ENCODE measurements around the gene OSBPL10. TPM values are rescaled to one million over a fixed set of nuclear protein-coding genes. Genes with fewer than 3 reads are reported as not detected.

OSBPL10 gene
- polyA plus RNA-seq, 1 experiment, result 11.2 TPM

DNA sequence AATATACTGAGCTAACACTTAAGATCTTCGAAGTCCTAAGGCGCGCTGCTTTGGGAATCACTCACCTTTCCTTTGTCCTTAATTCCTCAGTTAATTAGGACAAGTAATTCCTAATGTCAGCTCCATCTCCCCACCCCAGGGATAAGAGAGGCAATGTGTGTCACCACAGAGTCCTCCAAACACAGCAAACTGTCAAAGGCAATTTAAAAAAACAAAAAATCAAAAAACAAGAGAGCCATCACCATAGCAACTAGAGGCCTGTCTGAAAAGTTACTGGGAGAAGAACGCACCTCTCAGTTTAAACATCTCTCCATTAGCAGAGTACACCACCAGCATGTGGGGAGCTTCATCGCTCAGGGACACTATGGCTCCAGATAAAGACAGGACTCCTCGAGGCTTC, 101.7 kb downstream of the OSBPL10 start:
- ChIA-PET POLR2A (no interaction called here), CTCF (no interaction called here)
- DNase-seq (ENCODE audit: low read depth), result no peak
- TF ChIP-seq, protein P1, sequence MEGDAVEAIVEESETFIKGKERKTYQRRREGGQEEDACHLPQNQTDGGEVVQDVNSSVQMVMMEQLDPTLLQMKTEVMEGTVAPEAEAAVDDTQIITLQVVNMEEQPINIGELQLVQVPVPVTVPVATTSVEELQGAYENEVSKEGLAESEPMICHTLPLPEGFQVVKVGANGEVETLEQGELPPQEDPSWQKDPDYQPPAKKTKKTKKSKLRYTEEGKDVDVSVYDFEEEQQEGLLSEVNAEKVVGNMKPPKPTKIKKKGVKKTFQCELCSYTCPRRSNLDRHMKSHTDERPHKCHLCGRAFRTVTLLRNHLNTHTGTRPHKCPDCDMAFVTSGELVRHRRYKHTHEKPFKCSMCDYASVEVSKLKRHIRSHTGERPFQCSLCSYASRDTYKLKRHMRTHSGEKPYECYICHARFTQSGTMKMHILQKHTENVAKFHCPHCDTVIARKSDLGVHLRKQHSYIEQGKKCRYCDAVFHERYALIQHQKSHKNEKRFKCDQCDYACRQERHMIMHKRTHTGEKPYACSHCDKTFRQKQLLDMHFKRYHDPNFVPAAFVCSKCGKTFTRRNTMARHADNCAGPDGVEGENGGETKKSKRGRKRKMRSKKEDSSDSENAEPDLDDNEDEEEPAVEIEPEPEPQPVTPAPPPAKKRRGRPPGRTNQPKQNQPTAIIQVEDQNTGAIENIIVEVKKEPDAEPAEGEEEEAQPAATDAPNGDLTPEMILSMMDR (IDR thresholded peaks at IDR 0.05; ENCODE audit: insufficient read depth, low read depth, low read length), result no peak
- Histone ChIP-seq H3K27me3 (ENCODE audit: control insufficient read depth, insufficient read depth, low read length) (no peaks in the 10 kb centered on the region), H3K36me3 (ENCODE audit: control insufficient read depth, insufficient read depth, low read length) (no peaks in the 10 kb centered on the region), H3K4me3 (ENCODE audit: low read depth, low read length) (no peak overlapping the region)

DNA sequence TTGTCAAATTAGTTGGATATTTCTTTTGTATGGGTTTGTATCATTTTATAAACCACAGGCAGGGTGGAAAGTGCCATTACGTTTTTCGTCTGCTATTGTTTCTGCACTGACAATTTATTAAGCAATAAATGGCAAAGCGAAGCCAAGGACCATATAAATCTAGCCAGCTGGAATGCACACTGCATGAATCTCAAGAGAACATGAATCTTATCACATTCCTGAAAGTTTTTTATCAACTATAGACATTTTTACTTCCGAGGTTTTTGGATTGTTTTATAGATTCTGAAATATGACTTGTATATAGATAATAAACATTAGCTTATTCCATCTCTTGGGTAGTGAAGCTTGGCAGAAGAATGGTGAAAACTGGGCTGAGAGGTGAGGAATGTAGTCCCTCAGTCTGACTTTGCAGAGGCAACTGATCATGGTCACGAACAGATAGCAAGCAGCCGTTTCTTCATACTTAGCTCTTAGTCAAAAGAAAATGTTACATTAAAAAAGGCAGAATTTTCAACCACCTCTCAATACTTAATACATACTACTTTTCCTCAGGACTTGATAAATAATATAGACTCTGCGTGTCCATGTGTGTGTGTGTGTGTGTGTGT, 102.7 kb downstream of the OSBPL10 start:
- ChIA-PET POLR2A (no interaction called here), CTCF (no interaction called here)
- H3K36me3 ChIP-seq (ENCODE audit: control insufficient read depth, insufficient read depth, low read length), result no peaks in the 10 kb centered on the region
- no peaks in the 10 kb centered on the region for H3K27me3 ChIP-seq (ENCODE audit: control insufficient read depth, insufficient read depth, low read length)
- no peak overlapping the region for H3K4me3 ChIP-seq (ENCODE audit: low read depth, low read length)
- DNase-seq (ENCODE audit: low read depth), result peak; percentile 24
- TF ChIP-seq, protein P1 (IDR thresholded peaks at IDR 0.05; ENCODE audit: insufficient read depth, low read depth, low read length), result no peak

DNA sequence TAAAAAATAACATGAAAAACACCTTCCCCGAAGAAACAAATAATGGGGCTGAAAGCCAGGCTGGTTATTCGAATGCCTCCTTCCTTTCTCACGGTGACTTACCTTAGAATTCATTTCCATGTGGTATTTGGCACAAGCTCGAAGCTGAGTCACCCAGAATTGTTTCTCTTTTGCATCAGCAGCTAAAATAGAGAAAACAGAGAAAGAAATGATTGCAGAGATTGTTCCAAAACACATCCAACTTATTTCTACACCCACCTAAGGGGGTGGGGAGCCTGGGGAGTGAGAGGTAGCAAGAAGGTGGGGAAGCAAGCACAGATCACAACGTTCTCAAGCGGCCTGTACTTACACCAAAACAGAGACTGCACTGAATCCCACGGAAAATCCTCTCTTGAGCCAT, 104.7 kb downstream of the OSBPL10 start:
- ChIA-PET POLR2A (no interaction called here), CTCF (no interaction called here)
- Histone ChIP-seq H3K36me3 (ENCODE audit: control insufficient read depth, insufficient read depth, low read length) (no peaks in the 10 kb centered on the region), H3K4me3 (ENCODE audit: low read depth, low read length) (no peak overlapping the region), H3K27me3 (ENCODE audit: control insufficient read depth, insufficient read depth, low read length) (no peaks in the 10 kb centered on the region)
- TF ChIP-seq, protein P1 (IDR thresholded peaks at IDR 0.05; ENCODE audit: insufficient read depth, low read depth, low read length), result no peak
- DNase-seq (ENCODE audit: low read depth), result no peak

DNA sequence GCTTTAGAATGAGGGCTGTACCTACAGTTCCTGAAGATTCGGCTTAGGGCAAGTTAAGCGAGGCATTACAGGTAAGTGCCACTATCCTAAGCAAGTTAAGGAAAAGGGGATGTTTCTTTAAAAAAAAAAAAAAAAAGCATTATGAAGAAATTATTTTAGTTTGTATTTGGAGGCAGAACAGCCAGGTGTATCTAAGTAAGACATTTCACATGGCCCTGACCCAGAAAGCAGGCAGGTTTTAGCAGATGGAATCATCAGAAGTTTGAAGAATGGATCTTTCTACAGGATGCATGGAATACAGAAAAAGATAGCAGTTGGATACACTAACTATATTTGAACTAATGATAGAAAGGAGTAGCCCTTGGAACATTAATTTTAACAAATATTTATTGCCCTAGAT, 105.6 kb downstream of the OSBPL10 start:
- DNase-seq (ENCODE audit: low read depth), result no peak
- no peaks in the 10 kb centered on the region for H3K36me3 ChIP-seq (ENCODE audit: control insufficient read depth, insufficient read depth, low read length)
- TF ChIP-seq, protein P1 (IDR thresholded peaks at IDR 0.05; ENCODE audit: insufficient read depth, low read depth, low read length), result no peak
- no peaks in the 10 kb centered on the region for H3K27me3 ChIP-seq (ENCODE audit: control insufficient read depth, insufficient read depth, low read length)
- CTCF ChIA-PET, result no interaction called here
- no peak overlapping the region for H3K4me3 ChIP-seq (ENCODE audit: low read depth, low read length)
- POLR2A ChIA-PET, result interaction anchor here (0.6 kb wide), 1 partner anchor 1104 kb away, joined by 5 read pairs; no protein-coding TSS in a partner anchor

DNA sequence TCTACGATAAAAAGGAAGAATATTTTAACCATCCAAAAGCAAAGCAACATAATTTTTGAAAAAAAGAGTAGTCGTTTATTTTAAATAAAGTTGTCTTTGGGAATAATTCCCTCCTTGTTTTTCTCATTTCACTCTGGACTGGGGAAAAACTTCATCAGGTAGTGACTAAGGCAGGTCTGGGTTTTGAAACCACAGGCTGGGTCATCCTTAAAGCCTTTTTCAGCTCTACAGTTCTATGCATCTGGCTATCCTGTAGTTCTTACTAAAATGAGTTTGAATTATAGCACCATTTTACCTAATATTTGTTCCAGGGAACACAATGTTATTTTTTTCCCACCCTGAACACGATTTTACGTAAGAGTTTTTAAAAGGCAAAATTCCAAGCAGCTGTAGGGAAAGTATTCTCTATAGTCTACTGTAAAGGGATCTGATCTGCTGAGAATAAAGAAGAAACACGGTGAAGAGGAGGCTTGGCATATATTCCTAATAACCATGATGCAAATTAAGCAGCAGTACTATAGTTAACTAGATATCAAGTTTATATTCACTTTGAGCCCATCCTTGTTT, 107.7 kb downstream of the OSBPL10 start:
- POLR2A ChIA-PET, result no interaction called here
- TF ChIP-seq, protein P1 (IDR thresholded peaks at IDR 0.05; ENCODE audit: insufficient read depth, low read depth, low read length), result no peak
- no peaks in the 10 kb centered on the region for H3K36me3 ChIP-seq (ENCODE audit: control insufficient read depth, insufficient read depth, low read length)
- no peak overlapping the region for H3K4me3 ChIP-seq (ENCODE audit: low read depth, low read length)
- DNase-seq (ENCODE audit: low read depth), result no peak
- CTCF ChIA-PET, result no interaction called here
- no peaks in the 10 kb centered on the region for H3K27me3 ChIP-seq (ENCODE audit: control insufficient read depth, insufficient read depth, low read length)
